ENCODE results near the gene SDR39U1. TPM values are rescaled to one million over a fixed set of nuclear protein-coding genes. Genes with fewer than 3 reads are reported as not detected.

SDR39U1 gene
- total RNA-seq, 1 donor from 2014 or later = 80.0 TPM

DNA sequence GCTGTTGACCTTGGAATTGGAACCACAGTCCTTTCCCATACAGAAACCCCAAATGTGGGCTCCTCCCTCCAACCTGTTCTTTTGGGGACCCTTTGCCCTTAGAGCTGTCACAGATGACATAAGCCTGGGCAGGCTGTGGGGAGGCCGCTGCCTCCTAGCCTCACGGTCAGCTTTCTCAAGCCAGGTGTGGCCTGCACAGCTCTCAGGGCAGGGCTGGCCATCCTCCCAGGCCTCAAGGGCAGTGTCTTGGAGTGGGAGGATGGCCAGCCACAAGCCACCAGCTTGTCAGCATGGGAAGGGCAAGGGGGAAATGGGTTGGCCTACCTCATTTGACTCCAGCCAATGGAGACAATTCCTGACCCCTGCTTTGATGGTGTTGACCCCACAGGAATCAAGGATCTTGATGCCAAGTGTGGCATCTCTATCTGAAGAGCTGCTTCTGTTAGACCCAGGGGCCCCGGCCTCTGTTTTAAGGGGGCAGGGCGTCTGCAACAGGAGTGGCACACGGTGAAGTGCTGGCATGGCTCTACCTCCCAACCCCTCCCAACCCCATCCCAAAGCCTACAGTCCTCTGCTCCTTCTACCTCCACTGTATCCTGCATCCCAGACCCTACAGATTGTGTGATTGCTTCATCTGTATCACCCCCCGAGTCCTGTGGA is 24.6 kb downstream of the SDR39U1 start:
- intact Hi-C loops (cut with micrococcal nuclease) = no loop called here
- Mint-ChIP-seq H3K4me3 (no peak overlapping the region), H3K9me3 (no peaks in the 10 kb centered on the region), H3K27ac (no peak overlapping the region), H3K27me3 (peaks cover 27% of the 10 kb centered on the region), H3K4me1 (no peaks in the 10 kb centered on the region), H3K36me3 (ENCODE audit: low read depth) (no peaks in the 10 kb centered on the region)
- TF ChIP-seq, protein P1, sequence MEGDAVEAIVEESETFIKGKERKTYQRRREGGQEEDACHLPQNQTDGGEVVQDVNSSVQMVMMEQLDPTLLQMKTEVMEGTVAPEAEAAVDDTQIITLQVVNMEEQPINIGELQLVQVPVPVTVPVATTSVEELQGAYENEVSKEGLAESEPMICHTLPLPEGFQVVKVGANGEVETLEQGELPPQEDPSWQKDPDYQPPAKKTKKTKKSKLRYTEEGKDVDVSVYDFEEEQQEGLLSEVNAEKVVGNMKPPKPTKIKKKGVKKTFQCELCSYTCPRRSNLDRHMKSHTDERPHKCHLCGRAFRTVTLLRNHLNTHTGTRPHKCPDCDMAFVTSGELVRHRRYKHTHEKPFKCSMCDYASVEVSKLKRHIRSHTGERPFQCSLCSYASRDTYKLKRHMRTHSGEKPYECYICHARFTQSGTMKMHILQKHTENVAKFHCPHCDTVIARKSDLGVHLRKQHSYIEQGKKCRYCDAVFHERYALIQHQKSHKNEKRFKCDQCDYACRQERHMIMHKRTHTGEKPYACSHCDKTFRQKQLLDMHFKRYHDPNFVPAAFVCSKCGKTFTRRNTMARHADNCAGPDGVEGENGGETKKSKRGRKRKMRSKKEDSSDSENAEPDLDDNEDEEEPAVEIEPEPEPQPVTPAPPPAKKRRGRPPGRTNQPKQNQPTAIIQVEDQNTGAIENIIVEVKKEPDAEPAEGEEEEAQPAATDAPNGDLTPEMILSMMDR (IDR thresholded peaks at IDR 0.05) = no peak
- no peak for DNase-seq
- ChIA-PET CTCF (interaction anchor here (0.8 to 1.3 kb wide), 3 partner anchors 9 to 84 kb away, joined by 3 to 4 read pairs (median 4); no protein-coding TSS in a partner anchor), POLR2A (interaction anchor here (1.3 kb wide), 1 partner anchor 52 kb away, joined by 5 read pairs; no protein-coding TSS in a partner anchor)
- ATAC-seq (ENCODE audit: low read depth) = no peak

DNA sequence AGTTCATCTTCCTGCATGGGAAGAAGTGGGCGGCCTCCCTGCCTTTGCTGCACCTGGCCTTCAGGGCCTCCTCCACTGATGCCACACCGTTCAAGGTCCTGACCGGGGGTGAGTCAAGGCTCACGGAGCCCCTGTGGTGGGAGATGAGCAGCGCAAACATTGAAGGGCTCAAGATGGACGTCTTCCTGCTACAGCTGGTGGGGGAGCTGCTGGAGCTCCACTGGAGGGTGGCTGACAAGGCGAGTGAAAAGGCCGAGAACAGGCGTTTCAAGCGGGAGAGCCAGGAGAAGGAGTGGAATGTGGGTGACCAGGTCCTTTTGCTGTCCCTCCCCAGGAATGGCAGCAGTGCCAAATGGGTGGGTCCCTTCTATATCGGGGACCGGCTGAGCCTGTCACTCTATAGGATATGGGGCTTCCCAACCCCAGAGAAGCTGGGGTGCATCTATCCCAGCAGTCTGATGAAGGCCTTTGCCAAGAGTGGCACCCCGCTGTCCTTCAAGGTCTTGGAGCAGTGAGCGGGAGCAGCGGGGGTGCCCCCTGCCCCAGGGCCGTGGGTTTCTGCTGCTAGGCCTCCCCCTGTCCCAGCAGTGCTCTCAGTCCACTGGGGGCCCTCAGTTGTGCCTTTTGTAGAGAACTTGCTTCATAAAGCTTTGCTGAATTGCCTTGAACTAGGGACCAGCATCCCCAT is 25.5 kb downstream of the SDR39U1 start:
- no peak overlapping the region for H3K4me3 Mint-ChIP-seq
- ChIA-PET POLR2A (no interaction called here), CTCF (interaction anchor here (0.8 kb wide), 1 partner anchor 14 kb away, joined by 3 read pairs; no protein-coding TSS in a partner anchor)
- H3K9me3 Mint-ChIP-seq = no peaks in the 10 kb centered on the region
- intact Hi-C loops (cut with micrococcal nuclease) = no loop called here
- H3K4me1 Mint-ChIP-seq = no peaks in the 10 kb centered on the region
- no peaks in the 10 kb centered on the region for H3K36me3 Mint-ChIP-seq (ENCODE audit: low read depth)
- DNase-seq (no peak), ATAC-seq (ENCODE audit: low read depth) (no peak)
- H3K27me3 Mint-ChIP-seq = peaks cover 30% of the 10 kb centered on the region
- TF ChIP-seq, protein P1 (IDR thresholded peaks at IDR 0.05) = no peak
- no peak overlapping the region for H3K27ac Mint-ChIP-seq

DNA sequence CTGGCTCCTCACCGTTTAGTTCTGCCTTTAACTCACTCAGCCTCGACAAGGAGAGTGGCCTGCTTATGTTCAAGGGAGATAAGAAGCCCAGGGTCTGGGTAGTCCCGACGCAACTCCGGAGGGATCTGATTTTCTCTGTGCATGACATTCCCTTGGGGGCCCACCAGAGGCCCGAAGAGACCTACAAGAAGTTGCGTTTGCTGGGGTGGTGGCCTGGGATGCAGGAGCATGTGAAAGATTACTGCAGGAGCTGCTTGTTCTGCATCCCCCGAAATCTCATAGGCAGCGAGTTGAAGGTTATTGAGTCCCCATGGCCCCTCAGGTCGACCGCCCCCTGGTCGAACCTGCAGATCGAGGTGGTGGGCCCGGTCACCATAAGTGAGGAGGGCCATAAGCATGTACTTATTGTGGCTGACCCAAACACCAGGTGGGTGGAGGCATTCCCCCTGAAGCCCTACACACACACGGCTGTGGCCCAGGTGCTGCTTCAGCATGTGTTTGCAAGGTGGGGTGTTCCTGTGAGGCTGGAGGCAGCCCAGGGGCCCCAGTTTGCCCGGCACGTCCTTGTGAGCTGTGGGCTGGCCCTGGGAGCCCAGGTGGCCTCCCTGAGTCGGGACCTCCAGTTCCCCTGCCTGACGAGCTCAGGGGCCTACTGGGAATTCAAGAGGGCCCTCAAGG is 26.2 kb downstream of the SDR39U1 start:
- ATAC-seq (ENCODE audit: low read depth) = no peak
- POLR2A ChIA-PET = no interaction called here
- TF ChIP-seq, protein P1 (IDR thresholded peaks at IDR 0.05) = no peak
- intact Hi-C loops (cut with micrococcal nuclease) = no loop called here
- H3K27ac Mint-ChIP-seq = no peak overlapping the region
- no peak for DNase-seq
- H3K4me1 Mint-ChIP-seq = no peaks in the 10 kb centered on the region
- H3K36me3 Mint-ChIP-seq (ENCODE audit: low read depth) = no peaks in the 10 kb centered on the region
- H3K4me3 Mint-ChIP-seq = no peak overlapping the region
- no peaks in the 10 kb centered on the region for H3K9me3 Mint-ChIP-seq
- CTCF ChIA-PET = no interaction called here
- H3K27me3 Mint-ChIP-seq = peaks cover 30% of the 10 kb centered on the region

DNA sequence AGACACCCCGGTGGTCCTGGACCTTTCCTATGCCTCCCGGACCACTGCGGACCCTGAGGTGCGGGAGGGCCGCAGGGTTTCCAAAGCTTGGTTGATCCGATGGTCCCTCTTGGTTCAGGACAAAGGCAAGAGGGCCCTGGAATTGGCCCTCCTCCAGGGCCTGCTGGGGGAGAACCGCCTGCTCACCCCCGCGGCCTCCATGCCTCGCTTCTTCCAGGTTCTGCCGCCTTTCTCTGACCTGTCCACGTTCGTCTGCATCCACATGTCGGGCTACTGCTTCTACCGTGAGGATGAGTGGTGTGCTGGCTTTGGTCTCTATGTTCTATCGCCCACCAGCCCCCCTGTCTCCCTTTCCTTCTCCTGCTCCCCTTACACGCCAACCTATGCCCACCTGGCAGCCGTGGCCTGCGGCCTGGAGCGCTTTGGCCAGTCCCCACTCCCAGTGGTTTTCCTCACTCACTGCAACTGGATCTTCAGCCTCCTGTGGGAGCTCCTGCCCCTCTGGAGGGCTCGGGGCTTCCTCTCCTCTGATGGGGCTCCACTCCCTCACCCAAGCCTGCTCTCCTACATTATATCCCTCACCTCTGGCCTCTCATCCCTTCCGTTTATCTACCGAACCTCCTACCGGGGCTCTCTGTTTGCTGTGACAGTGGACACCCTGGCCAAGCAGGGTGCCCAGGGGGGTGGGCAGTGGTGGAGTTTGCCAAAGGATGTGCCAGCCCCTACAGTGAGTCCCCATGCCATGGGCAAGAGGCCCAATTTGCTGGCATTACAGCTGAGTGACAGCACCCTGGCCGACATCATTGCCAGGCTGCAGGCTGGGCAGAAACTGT is 26.9 kb downstream of the SDR39U1 start:
- H3K27ac Mint-ChIP-seq = no peak overlapping the region
- intact Hi-C loops (cut with micrococcal nuclease) = no loop called here
- no peaks in the 10 kb centered on the region for H3K4me1 Mint-ChIP-seq
- DNase-seq (no peak), ATAC-seq (ENCODE audit: low read depth) (no peak)
- TF ChIP-seq, protein P1 (IDR thresholded peaks at IDR 0.05) = no peak
- H3K27me3 Mint-ChIP-seq = peaks cover 30% of the 10 kb centered on the region
- ChIA-PET CTCF (no interaction called here), POLR2A (interaction anchor here (0.8 kb wide), 1 partner anchor 9 kb away, joined by 3 read pairs; no protein-coding TSS in a partner anchor)
- no peak overlapping the region for H3K4me3 Mint-ChIP-seq
- no peaks in the 10 kb centered on the region for H3K36me3 Mint-ChIP-seq (ENCODE audit: low read depth)
- H3K9me3 Mint-ChIP-seq = no peaks in the 10 kb centered on the region

All from activated B cell treated with CpG ODN at 0.5 μM for 24 hours (primary cell).